GM19193 (cell line): ENCODE data around the gene RGL2.

Experiments
- POLR2A ChIP-seq: IDR thresholded peaks from 4 replicates; pipeline ENCODE4 v1.6.1; 2011; ENCODE audit not compliant: insufficient read depth, insufficient read length; ENCODE audit errors: extremely low read depth

RGL2 gene

GRCh38 chr6:33273129-33273923, 25.4 kb downstream of the RGL2 start:
- no peak for TF ChIP-seq POLR2A

- TF ChIP-seq POLR2A: no peak
Measured at GRCh38 chr6:33272275-33273128, 26.2 kb downstream of the RGL2 start.

GRCh38 chr6:33271468-33272274, 27.1 kb downstream of the RGL2 start, which contains the start of the genes RPS18 and VPS52:
RPS18 (plus strand) TSS chr6:33272075; CDS start chr6:33272120, 45 bp downstream.
VPS52 (minus strand) TSS chr6:33271876; CDS start chr6:33271675, 201 bp downstream.
- peak; percentile 99 for TF ChIP-seq POLR2A

GRCh38 chr6:33271117-33271467, 27.6 kb downstream of the RGL2 start:
- no peak for TF ChIP-seq POLR2A

DNA sequence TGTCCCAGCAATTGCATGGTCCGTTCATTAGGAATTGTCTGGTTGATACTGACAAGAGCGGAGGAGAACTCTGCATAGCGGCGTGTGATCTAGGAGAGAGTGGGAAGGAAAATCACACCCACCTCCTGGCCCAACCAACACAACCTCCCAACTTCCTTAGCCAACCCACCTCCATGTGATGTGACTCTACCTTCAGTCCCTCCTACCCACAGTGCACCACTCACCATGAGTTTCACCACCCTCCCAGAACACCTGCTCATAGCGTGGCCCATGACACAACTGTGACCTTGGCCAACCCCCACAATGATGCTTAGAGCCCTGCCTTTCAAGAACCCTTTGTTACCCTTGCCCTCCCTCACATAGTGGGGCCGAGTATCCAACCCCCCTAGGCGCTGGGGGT, 34.7 kb downstream of the RGL2 start:
- TF ChIP-seq POLR2A: no peak

GRCh38 chr6:33259032-33259431, 39.7 kb downstream of the RGL2 start:
- no peak for TF ChIP-seq POLR2A

GRCh38 chr6:33254591-33254990, 44.2 kb downstream of the RGL2 start:
- no peak for TF ChIP-seq POLR2A

- no peak for TF ChIP-seq POLR2A
Measured at GRCh38 chr6:33252759-33253158, 46.0 kb downstream of the RGL2 start.

DNA sequence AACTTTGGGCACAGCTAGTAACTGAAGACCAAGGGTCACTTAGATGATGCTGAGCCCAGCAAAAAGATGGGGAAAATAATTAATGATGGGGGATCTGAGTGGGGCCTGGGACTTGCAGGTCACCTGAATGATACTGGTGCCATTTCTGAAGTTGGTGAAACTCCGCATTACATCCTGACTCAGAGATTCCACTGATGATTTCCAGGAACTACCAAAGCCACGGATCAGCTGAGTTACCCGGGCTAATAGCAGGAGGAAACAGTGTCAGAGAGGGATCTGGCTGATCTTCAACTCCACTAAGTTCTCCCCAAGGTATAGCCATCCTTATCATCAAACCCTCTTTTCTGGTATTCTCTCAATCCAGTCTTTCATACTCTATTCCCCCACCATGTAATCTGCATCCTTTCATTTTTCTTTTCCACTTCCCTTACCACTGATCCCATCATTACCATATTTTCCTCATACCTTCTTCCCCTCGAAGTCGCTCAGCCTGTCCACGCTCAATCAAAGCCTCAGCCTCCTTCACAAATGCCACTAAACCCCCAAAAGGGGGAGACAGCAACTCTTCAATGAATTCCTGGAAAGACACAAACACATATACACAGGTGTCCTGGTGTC, 47.2 kb downstream of the RGL2 start:
- no peak for TF ChIP-seq POLR2A

DNA sequence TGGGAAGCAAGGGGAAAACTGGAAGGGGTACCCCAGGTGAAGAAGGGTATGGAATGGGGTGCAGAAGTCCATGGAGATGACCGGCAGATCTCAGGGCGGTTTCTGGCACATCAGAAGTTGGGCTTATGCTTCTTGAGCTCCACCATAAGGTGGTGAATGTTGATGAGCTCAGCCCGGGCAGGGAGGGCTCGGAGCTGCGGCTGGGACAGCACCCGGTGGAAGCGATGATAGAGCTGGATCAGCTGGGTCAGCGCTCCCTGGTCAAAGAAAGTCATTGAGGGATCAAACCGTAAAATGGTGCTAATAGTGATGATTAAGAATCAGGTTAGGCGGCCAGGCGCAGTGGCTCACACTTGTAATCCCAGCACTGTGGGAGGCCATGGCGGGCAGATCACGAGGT, 48.0 kb downstream of the RGL2 start:
- no peak for TF ChIP-seq POLR2A

GRCh38 chr6:33249732-33250630, 48.8 kb downstream of the RGL2 start:
- no peak for TF ChIP-seq POLR2A

GRCh38 chr6:33248932-33249731, 49.6 kb downstream of the RGL2 start:
- peak; percentile 91 for TF ChIP-seq POLR2A

- TF ChIP-seq POLR2A: no peak
Measured at GRCh38 chr6:33248643-33248931, 50.2 kb downstream of the RGL2 start.
